SK-N-SH treated with all-trans-retinoic acid at 6 μM for 48 hours (cell line): ENCODE measurements around the gene B3GNT3.

Experiments
- ATAC-seq: fragments of 200-7000 bp; cut with Tn5 transposase; 3 replicates; pipeline ENCODE4 v1.9.1; 2020; ENCODE audit warnings: mild to moderate bottlenecking, moderate library complexity
- ARNTL ChIP-seq: fragments of 450-650 bp; formaldehyde crosslinking; IDR thresholded peaks from 2 replicates; pipeline ENCODE4 v1.5.0; 2020; ENCODE audit warnings: low read depth, mild to moderate bottlenecking, moderate library complexity, borderline replicate concordance
- BACH2 ChIP-seq: fragments of 250-450 bp; sonication (Bioruptor Pico); IDR thresholded peaks from 2 replicates; pipeline ENCODE4 v1.9.0; 2021; ENCODE audit warnings: mild to moderate bottlenecking, borderline replicate concordance
- CREB5 ChIP-seq: fragments of 250-450 bp; sonication (Bioruptor Pico); IDR thresholded peaks from 2 replicates; pipeline ENCODE4 v1.5.1; 2020; ENCODE audit warnings: low read depth, mild to moderate bottlenecking, moderate library complexity
- CSDC2 ChIP-seq: fragments of 250-450 bp; sonication (Bioruptor Pico); IDR thresholded peaks from 2 replicates; pipeline ENCODE4 v1.5.0; 2020; ENCODE audit warnings: mild to moderate bottlenecking, moderate library complexity
- CSRNP3 ChIP-seq: fragments of 250-450 bp; sonication (Bioruptor Pico); IDR thresholded peaks from 2 replicates; pipeline ENCODE4 v1.5.1; 2021; ENCODE audit warnings: mild to moderate bottlenecking, moderate library complexity
- ESRRG ChIP-seq: fragments of 250-450 bp; sonication (Bioruptor Pico); IDR thresholded peaks from 2 replicates; pipeline ENCODE4 v1.6.1; 2021; ENCODE audit warnings: mild to moderate bottlenecking
- GLIS3 ChIP-seq: fragments of 250-450 bp; sonication (Bioruptor Pico); IDR thresholded peaks from 2 replicates; pipeline ENCODE4 v1.5.0; 2020; ENCODE audit warnings: mild to moderate bottlenecking, moderate library complexity
- ISL1 ChIP-seq: fragments of 250-450 bp; sonication (Bioruptor Pico); IDR thresholded peaks from 2 replicates; pipeline ENCODE4 v2.1.2; 2022; ENCODE audit warnings: mild to moderate bottlenecking, moderate library complexity
- OSR1 ChIP-seq: fragments of 250-450 bp; sonication (Bioruptor Pico); IDR thresholded peaks from 2 replicates; pipeline ENCODE4 v1.8.0; 2022; ENCODE audit warnings: moderate library complexity, mild to moderate bottlenecking, inconsistent platforms
- PATZ1 ChIP-seq: fragments of 250-450 bp; sonication (Bioruptor Pico); IDR thresholded peaks from 2 replicates; pipeline ENCODE4 v1.8.0; 2020; ENCODE audit warnings: mild to moderate bottlenecking, moderate library complexity, borderline replicate concordance
- PPARA ChIP-seq: fragments of 250-450 bp; sonication (Bioruptor Pico); IDR thresholded peaks from 2 replicates; pipeline ENCODE4 v1.5.0; 2020; ENCODE audit warnings: mild to moderate bottlenecking, borderline replicate concordance
- RARB ChIP-seq: fragments of 250-450 bp; sonication (Bioruptor Pico); IDR thresholded peaks from 2 replicates; pipeline ENCODE4 v1.8.0; 2021; ENCODE audit warnings: mild to moderate bottlenecking, moderate library complexity
- SNAI2 ChIP-seq: fragments of 250-450 bp; sonication (Bioruptor Pico); IDR thresholded peaks from 2 replicates; pipeline ENCODE4 v1.5.0; 2020; ENCODE audit warnings: mild to moderate bottlenecking, moderate library complexity
- TCF4 ChIP-seq: fragments of 250-450 bp; sonication (Bioruptor Pico); IDR thresholded peaks from 2 replicates; pipeline ENCODE4 v1.8.0; 2021; ENCODE audit warnings: mild to moderate bottlenecking, moderate library complexity, borderline replicate concordance
- TOX ChIP-seq: fragments of 250-450 bp; sonication (Bioruptor Pico); IDR thresholded peaks from 2 replicates; pipeline ENCODE4 v1.8.0; 2021; ENCODE audit warnings: mild to moderate bottlenecking, moderate library complexity, borderline replicate concordance
- TSHZ2 ChIP-seq: fragments of 250-450 bp; sonication (Bioruptor Pico); IDR thresholded peaks from 2 replicates; pipeline ENCODE4 v1.5.0; 2020; ENCODE audit warnings: mild to moderate bottlenecking, moderate library complexity
- ZC3H10 ChIP-seq: fragments of 250-450 bp; sonication (Bioruptor Pico); IDR thresholded peaks from 2 replicates; pipeline ENCODE4 v1.5.1; 2021; ENCODE audit warnings: mild to moderate bottlenecking, moderate library complexity
- ZFP3 ChIP-seq: fragments of 250-450 bp; sonication (Bioruptor Pico); IDR thresholded peaks from 2 replicates; pipeline ENCODE4 v1.5.0; 2020; ENCODE audit warnings: mild to moderate bottlenecking, moderate library complexity
- ZFP30 ChIP-seq: fragments of 450-650 bp; formaldehyde crosslinking; IDR thresholded peaks from 2 replicates; pipeline ENCODE4 v1.5.0; 2022; ENCODE audit warnings: mild to moderate bottlenecking, moderate library complexity
- ZNF565 ChIP-seq: fragments of 450-650 bp; formaldehyde crosslinking; conservative IDR thresholded peaks from 2 replicates; pipeline ENCODE4 v1.5.0; 2020; ENCODE audit warnings: low read depth, mild to moderate bottlenecking, moderate library complexity
- ZNF70 ChIP-seq: fragments of 450-650 bp; formaldehyde crosslinking; IDR thresholded peaks from 2 replicates; pipeline ENCODE4 v1.5.0; 2020; ENCODE audit warnings: mild to moderate bottlenecking, moderate library complexity
- ZNF8 ChIP-seq: fragments of 450-650 bp; formaldehyde crosslinking; IDR thresholded peaks from 2 replicates; pipeline ENCODE4 v1.5.0; 2020; ENCODE audit warnings: mild to moderate bottlenecking, moderate library complexity

Gene B3GNT3

GRCh38 chr19:17847538-17848366, 52.8 kb downstream of the B3GNT3 start, which contains the start of gene JAK3:
Gene JAK3, minus strand, starts transcription at chr19:17847982. Its CDS starts 3,565 bp downstream, at chr19:17844417.
- peak; percentile 15; the same call in 1 of the 3 replicates for ATAC-seq

GRCh38 chr19:17848595-17849292, 53.8 kb downstream of the B3GNT3 start:
- ATAC-seq, result no peak

More at GRCh38 chr19:17847538-17848366, 52.8 kb downstream of the B3GNT3 start, which contains the start of gene JAK3:
- TF ChIP-seq ISL1 (CRISPR knock-in tag) (no peak), ZNF70 (CRISPR knock-in tag) (peak; percentile 72; the same call in 1 of the 2 replicates)

GRCh38 chr19:17854061-17854460, 59.1 kb downstream of the B3GNT3 start:
- TF ChIP-seq ZFP30 (no peak), OSR1 (no peak), ZNF70 (CRISPR knock-in tag) (no peak), CSDC2 (CRISPR knock-in tag) (no peak), ZC3H10 (CRISPR knock-in tag) (no peak), ARNTL (CRISPR knock-in tag) (no peak)
- no peak for ATAC-seq

More at GRCh38 chr19:17848595-17849292, 53.8 kb downstream of the B3GNT3 start:
- TF ChIP-seq CSDC2 (CRISPR knock-in tag) (no peak), CSRNP3 (CRISPR knock-in tag) (no peak), SNAI2 (CRISPR knock-in tag) (no peak), PATZ1 (CRISPR knock-in tag) (no peak), CREB5 (CRISPR knock-in tag) (no peak), TCF4 (no peak), GLIS3 (CRISPR knock-in tag) (no peak), ZNF8 (CRISPR knock-in tag) (no peak), ESRRG (CRISPR knock-in tag) (no peak), ISL1 (CRISPR knock-in tag) (no peak), ZC3H10 (CRISPR knock-in tag) (no peak), ZNF565 (no peak), ZNF70 (CRISPR knock-in tag) (no peak), BACH2 (CRISPR knock-in tag) (no peak), PPARA (CRISPR knock-in tag) (no peak), ZFP30 (no peak), ZFP3 (CRISPR knock-in tag) (no peak), OSR1 (no peak)
- TF ChIP-seq, all 23 proteins: peak for 0

- no peak for TF ChIP-seq PPARA (CRISPR knock-in tag)
- TF ChIP-seq RARB, result no peak
- TF ChIP-seq ZFP3 (CRISPR knock-in tag), result no peak
- no peak for TF ChIP-seq SNAI2 (CRISPR knock-in tag)
- TF ChIP-seq GLIS3 (CRISPR knock-in tag), result no peak
- TF ChIP-seq ESRRG (CRISPR knock-in tag), result no peak
- TF ChIP-seq TOX (CRISPR knock-in tag), result no peak
- no peak for TF ChIP-seq BACH2 (CRISPR knock-in tag)
- TF ChIP-seq ZFP30, result no peak
- TF ChIP-seq ARNTL (CRISPR knock-in tag), result no peak
- TF ChIP-seq ISL1 (CRISPR knock-in tag), result no peak
- TF ChIP-seq TSHZ2 (CRISPR knock-in tag), result no peak
- no peak for TF ChIP-seq ZNF70 (CRISPR knock-in tag)
- TF ChIP-seq TCF4, result no peak
- peak; percentile 67 for ATAC-seq
Observed at GRCh38 chr19:17855280-17856152, 60.6 kb downstream of the B3GNT3 start.
